Glutamatergic neuron (in vitro differentiated cells): ENCODE measurements around the gene ACAP1. TPM values are rescaled to one million over a fixed set of nuclear protein-coding genes. Genes with fewer than 3 reads are reported as not detected.

Experiments used
- DNase-seq: peaks from one replicate; pipeline ENCODE4 v3.0.0; 2022
- H3K27ac Mint-ChIP-seq: one replicate; pipeline ENCODE4 v1.8.0; 2020; ENCODE audit warnings: mild to moderate bottlenecking, mixed read lengths, inconsistent platforms; ENCODE audit not compliant: unreplicated experiment
- H3K27me3 Mint-ChIP-seq: one replicate; pipeline ENCODE4 v1.8.0; 2020; ENCODE audit warnings: mild to moderate bottlenecking, moderate library complexity, mixed read lengths, inconsistent platforms; ENCODE audit not compliant: unreplicated experiment
- H3K36me3 Mint-ChIP-seq: one replicate; pipeline ENCODE4 v1.8.0; 2020; ENCODE audit warnings: mild to moderate bottlenecking, mixed read lengths, inconsistent platforms; ENCODE audit not compliant: unreplicated experiment
- H3K4me1 Mint-ChIP-seq: one replicate; pipeline ENCODE4 v1.8.0; 2020; ENCODE audit warnings: mild to moderate bottlenecking, low read depth, mixed read lengths, inconsistent platforms; ENCODE audit not compliant: unreplicated experiment
- H3K4me3 Mint-ChIP-seq: one replicate; pipeline ENCODE4 v1.8.0; 2020; ENCODE audit warnings: mild to moderate bottlenecking, mixed read lengths, inconsistent platforms; ENCODE audit not compliant: unreplicated experiment
- H3K9me3 Mint-ChIP-seq: one replicate; pipeline ENCODE4 v1.8.0; 2020; ENCODE audit warnings: mild to moderate bottlenecking, moderate library complexity, mixed read lengths, inconsistent platforms; ENCODE audit not compliant: unreplicated experiment
- CTCF ChIP-seq: fragments of 200-600 bp; sonication (generic); IDR thresholded peaks from one replicate; pipeline ENCODE4 v1.5.0; 2021; ENCODE audit not compliant: partially characterized antibody, unreplicated experiment
- total RNA-seq: library from RNA; stranded (reverse); fragmentation: NEBNext Ultra II Directional; extraction: Animal tissue kit (Norgen Biotek cat#: 25700); gene quantifications from one replicate; pipeline ENCODE4 v1.2.1, GENCODE V29; 2021; ENCODE audit not compliant: unreplicated experiment

The ACAP1 gene
- total RNA-seq, 1 donor from 2014 or later: not detected

- Mint-ChIP-seq H3K9me3 (peaks cover 25% of the 10 kb centered on the region), H3K27me3 (peaks cover 27% of the 10 kb centered on the region), H3K4me3 (no peak overlapping the region), H3K4me1 (peaks cover 3% of the 10 kb centered on the region), H3K27ac (no peak overlapping the region), H3K36me3 (peaks cover 7% of the 10 kb centered on the region)
- TF ChIP-seq CTCF: no peak
- DNase-seq: peak; percentile 82
These were observed 47.6 kb downstream of the ACAP1 start for GRCh38 chr17:7383742-7384488.

- H3K36me3 Mint-ChIP-seq: peaks cover 6% of the 10 kb centered on the region
- H3K9me3 Mint-ChIP-seq: peaks cover 20% of the 10 kb centered on the region
- H3K27ac Mint-ChIP-seq: no peak overlapping the region
- no peak for DNase-seq
- peak overlapping the region; percentile 48 for H3K4me3 Mint-ChIP-seq
- peaks cover 3% of the 10 kb centered on the region for H3K4me1 Mint-ChIP-seq
- H3K27me3 Mint-ChIP-seq: peaks cover 24% of the 10 kb centered on the region
- TF ChIP-seq CTCF: no peak
These were observed 48.3 kb downstream of the ACAP1 start for GRCh38 chr17:7384489-7385081.

GRCh38 chr17:7388856-7389255 is 52.5 kb downstream of the ACAP1 start:
- H3K27ac Mint-ChIP-seq: no peak overlapping the region
- TF ChIP-seq CTCF: no peak
- H3K27me3 Mint-ChIP-seq: peaks cover 13% of the 10 kb centered on the region
- peaks cover 5% of the 10 kb centered on the region for H3K4me1 Mint-ChIP-seq
- H3K4me3 Mint-ChIP-seq: no peak overlapping the region
- DNase-seq: no peak
- peaks cover 6% of the 10 kb centered on the region for H3K36me3 Mint-ChIP-seq
- peaks cover 9% of the 10 kb centered on the region for H3K9me3 Mint-ChIP-seq

- Mint-ChIP-seq H3K27ac (no peak overlapping the region), H3K4me1 (peaks cover 5% of the 10 kb centered on the region), H3K36me3 (peaks cover 6% of the 10 kb centered on the region), H3K4me3 (no peak overlapping the region), H3K9me3 (peaks cover 11% of the 10 kb centered on the region), H3K27me3 (peaks cover 12% of the 10 kb centered on the region)
- DNase-seq: no peak
- TF ChIP-seq CTCF: no peak
These were observed 53.9 kb downstream of the ACAP1 start for GRCh38 chr17:7389924-7390910.
